ENCODE data around the gene LRRC1.
A peak's percentile ranks its signal among the peaks of the same experiment; 100 is the strongest.

The LRRC1 gene

DNA sequence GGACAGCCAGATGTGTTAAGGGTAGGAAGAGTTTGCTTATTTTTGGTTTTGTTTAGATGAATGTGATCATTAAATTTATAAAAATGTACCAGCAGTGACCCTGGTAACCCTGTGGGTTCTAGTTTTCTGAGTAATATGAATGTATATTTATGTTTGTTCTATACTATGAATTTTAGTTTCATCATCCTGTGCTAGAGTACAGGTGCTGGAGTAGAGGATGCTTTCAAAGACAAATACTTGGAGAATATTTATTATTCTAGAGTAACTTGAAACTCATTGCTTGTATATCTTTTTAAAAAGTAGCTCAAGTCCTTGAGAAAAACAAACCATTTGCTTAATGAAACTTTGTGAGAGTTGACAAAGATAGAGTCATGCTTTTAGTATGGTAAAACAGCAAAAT lies 7.8 kb downstream of the LRRC1 start:
- peaks cover 59% of the 10 kb centered on the region for H4K20me1 ChIP-seq (ENCODE audit: insufficient read depth, low read length)
- TF ChIP-seq, protein P1, sequence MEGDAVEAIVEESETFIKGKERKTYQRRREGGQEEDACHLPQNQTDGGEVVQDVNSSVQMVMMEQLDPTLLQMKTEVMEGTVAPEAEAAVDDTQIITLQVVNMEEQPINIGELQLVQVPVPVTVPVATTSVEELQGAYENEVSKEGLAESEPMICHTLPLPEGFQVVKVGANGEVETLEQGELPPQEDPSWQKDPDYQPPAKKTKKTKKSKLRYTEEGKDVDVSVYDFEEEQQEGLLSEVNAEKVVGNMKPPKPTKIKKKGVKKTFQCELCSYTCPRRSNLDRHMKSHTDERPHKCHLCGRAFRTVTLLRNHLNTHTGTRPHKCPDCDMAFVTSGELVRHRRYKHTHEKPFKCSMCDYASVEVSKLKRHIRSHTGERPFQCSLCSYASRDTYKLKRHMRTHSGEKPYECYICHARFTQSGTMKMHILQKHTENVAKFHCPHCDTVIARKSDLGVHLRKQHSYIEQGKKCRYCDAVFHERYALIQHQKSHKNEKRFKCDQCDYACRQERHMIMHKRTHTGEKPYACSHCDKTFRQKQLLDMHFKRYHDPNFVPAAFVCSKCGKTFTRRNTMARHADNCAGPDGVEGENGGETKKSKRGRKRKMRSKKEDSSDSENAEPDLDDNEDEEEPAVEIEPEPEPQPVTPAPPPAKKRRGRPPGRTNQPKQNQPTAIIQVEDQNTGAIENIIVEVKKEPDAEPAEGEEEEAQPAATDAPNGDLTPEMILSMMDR (IDR thresholded peaks at IDR 0.05; ENCODE audit: borderline replicate concordance, extremely low read depth, low read length, poor library complexity, severe bottlenecking) = no peak
- no peak for TF ChIP-seq EZH2 (IDR thresholded peaks at IDR 0.05; ENCODE audit: borderline replicate concordance, low read depth, low read length, severe bottlenecking)
- H3K79me2 ChIP-seq (ENCODE audit: insufficient read depth, low read length) = peaks cover 97% of the 10 kb centered on the region
- DNase-seq = no peak
- no peak overlapping the region for H3K4me2 ChIP-seq (ENCODE audit: insufficient read depth, low read length)
- peaks cover 54% of the 10 kb centered on the region for H3K4me1 ChIP-seq (ENCODE audit: insufficient read depth, low read length)
- no peaks in the 10 kb centered on the region for H3K9me3 ChIP-seq (ENCODE audit: insufficient read depth, low read length, severe bottlenecking)
- no peaks in the 10 kb centered on the region for H3K36me3 ChIP-seq (ENCODE audit: insufficient read depth, low read length)
- no peaks in the 10 kb centered on the region for H3K27me3 ChIP-seq (ENCODE audit: insufficient read depth, low read length, poor library complexity)
- no peak overlapping the region for H3K4me3 ChIP-seq (ENCODE audit: low read depth in 1 of 2, low read length in 2 of 2)
- H3K9ac ChIP-seq (ENCODE audit: low read depth, low read length) = no peak overlapping the region
- H3K27ac ChIP-seq (ENCODE audit: low read length) = no peak overlapping the region
- ATAC-seq (ENCODE audit: insufficient read depth, low read depth) = no peak
- no peak overlapping the region for H2AFZ ChIP-seq (ENCODE audit: low read depth, low read length)

DNA sequence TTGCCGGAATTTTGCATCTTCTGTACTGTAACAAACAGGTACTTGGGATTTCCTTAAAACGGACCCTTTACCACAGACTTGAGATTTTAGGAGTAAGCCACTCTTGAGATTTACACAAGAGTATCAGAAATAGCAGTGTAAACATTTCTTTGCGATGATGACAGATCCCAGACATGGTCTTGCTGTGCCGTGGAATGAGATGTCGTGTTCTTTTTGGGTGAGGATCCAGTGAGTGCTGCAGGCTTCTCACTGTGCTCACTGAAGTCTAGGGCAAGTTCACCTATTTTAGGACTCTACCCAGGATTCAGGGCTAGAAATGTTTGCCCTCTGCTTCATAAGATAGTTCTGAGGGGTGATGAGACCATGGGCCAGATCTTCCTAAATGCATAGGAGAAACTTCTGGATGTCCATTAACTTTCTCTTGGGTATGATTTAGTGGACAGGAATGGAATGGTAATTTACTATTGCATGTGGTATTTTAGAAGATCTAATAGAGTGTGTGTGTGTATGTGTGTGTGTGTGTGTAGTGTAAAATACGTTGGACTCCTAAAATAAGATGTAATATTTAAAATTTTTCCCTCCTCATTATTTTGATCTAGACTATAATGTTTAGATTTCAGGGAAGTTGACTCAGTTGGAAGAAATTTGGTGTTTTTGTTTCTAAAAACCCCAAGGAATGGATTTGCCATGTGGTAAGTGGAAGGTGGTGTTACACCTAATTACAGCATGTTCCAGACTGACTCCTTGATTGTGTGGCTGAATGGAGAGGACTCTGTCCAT lies 8.5 kb downstream of the LRRC1 start:
- DNase-seq (no peak), ATAC-seq (ENCODE audit: insufficient read depth, low read depth) (no peak)
- Histone ChIP-seq H3K4me2 (ENCODE audit: insufficient read depth, low read length) (no peak overlapping the region), H3K4me1 (ENCODE audit: insufficient read depth, low read length) (peaks cover 49% of the 10 kb centered on the region), H3K9ac (ENCODE audit: low read depth, low read length) (no peak overlapping the region), H3K27me3 (ENCODE audit: insufficient read depth, low read length, poor library complexity) (no peaks in the 10 kb centered on the region), H3K9me3 (ENCODE audit: insufficient read depth, low read length, severe bottlenecking) (no peaks in the 10 kb centered on the region), H2AFZ (ENCODE audit: low read depth, low read length) (no peak overlapping the region), H3K36me3 (ENCODE audit: insufficient read depth, low read length) (peaks cover under 1% of the 10 kb centered on the region; the same call in 1 of the 2 replicates), H3K27ac (ENCODE audit: low read length) (no peak overlapping the region), H4K20me1 (ENCODE audit: insufficient read depth, low read length) (peaks cover 60% of the 10 kb centered on the region), H3K79me2 (ENCODE audit: insufficient read depth, low read length) (peaks cover 97% of the 10 kb centered on the region), H3K4me3 (ENCODE audit: low read depth in 1 of 2, low read length in 2 of 2) (no peak overlapping the region)
- TF ChIP-seq EZH2 (IDR thresholded peaks at IDR 0.05; ENCODE audit: borderline replicate concordance, low read depth, low read length, severe bottlenecking) = no peak
- TF ChIP-seq, protein P1 (IDR thresholded peaks at IDR 0.05; ENCODE audit: borderline replicate concordance, extremely low read depth, low read length, poor library complexity, severe bottlenecking) = no peak

DNA sequence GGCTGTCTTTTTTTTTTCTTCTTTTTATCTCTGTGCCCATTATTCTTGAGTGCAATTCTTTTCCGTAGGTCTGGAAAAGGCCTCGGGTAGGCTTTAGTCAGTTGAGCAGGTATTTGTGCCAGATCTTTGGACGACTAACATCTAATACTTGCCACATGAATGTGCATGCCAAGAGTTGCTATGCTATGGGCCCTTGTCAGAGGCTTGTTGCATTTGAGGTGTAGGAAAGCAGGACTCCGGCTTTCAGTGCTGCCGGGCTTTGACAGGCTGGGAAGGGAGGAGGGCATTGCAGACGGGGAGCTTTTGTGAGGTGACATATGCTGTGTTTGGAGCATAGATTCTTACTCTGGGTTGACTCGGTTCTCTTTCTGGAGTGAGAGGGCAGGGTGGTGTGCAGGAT lies 10.2 kb downstream of the LRRC1 start:
- Histone ChIP-seq H3K79me2 (ENCODE audit: insufficient read depth, low read length) (peaks cover 98% of the 10 kb centered on the region), H3K27me3 (ENCODE audit: insufficient read depth, low read length, poor library complexity) (no peaks in the 10 kb centered on the region), H3K4me3 (ENCODE audit: low read depth in 1 of 2, low read length in 2 of 2) (no peak overlapping the region), H3K9me3 (ENCODE audit: insufficient read depth, low read length, severe bottlenecking) (no peaks in the 10 kb centered on the region), H3K36me3 (ENCODE audit: insufficient read depth, low read length) (peaks cover 4% of the 10 kb centered on the region; the same call in 1 of the 2 replicates), H3K4me2 (ENCODE audit: insufficient read depth, low read length) (no peak overlapping the region), H3K27ac (ENCODE audit: low read length) (no peak overlapping the region), H3K4me1 (ENCODE audit: insufficient read depth, low read length) (peaks cover 33% of the 10 kb centered on the region), H2AFZ (ENCODE audit: low read depth, low read length) (no peak overlapping the region), H4K20me1 (ENCODE audit: insufficient read depth, low read length) (peaks cover 59% of the 10 kb centered on the region), H3K9ac (ENCODE audit: low read depth, low read length) (no peak overlapping the region)
- no peak for DNase-seq
- 0 out of 3 replicates have a peak, but pooled peaks have one; percentile 9 for ATAC-seq (ENCODE audit: insufficient read depth, low read depth)
- TF ChIP-seq EZH2 (IDR thresholded peaks at IDR 0.05; ENCODE audit: borderline replicate concordance, low read depth, low read length, severe bottlenecking) = no peak
- TF ChIP-seq, protein P1 (IDR thresholded peaks at IDR 0.05; ENCODE audit: borderline replicate concordance, extremely low read depth, low read length, poor library complexity, severe bottlenecking) = no peak

All from DND-41 (cell line).